ENCODE data around the gene FANCF.
A peak's percentile ranks its signal among the peaks of the same experiment; 100 is the strongest.
"Not testable (repeated sequence)": the region's sequence is repeated elsewhere in the genome, so short reads cannot be mapped to it uniquely, and the experiment has no call there.

Gene FANCF

GRCh38 chr11:22625448-22626287, at the start of gene FANCF:
FANCF (minus strand) TSS chr11:22625823; CDS start chr11:22625810, 13 bp downstream.
- peak; percentile 87 to 91 for DNase-seq (ENCODE audit: low read depth in 2 of 2)

- no peak for DNase-seq (ENCODE audit: low read depth in 2 of 2)
These were observed 49.1 kb upstream of the FANCF start for GRCh38 chr11:22674470-22675439.

- no peak for DNase-seq (ENCODE audit: low read depth in 2 of 2)
These were observed 46.1 kb upstream of the FANCF start for GRCh38 chr11:22671751-22672150.

- DNase-seq (ENCODE audit: low read depth in 2 of 2): no peak
These were observed 45.2 kb upstream of the FANCF start for GRCh38 chr11:22670830-22671229.

- DNase-seq (ENCODE audit: low read depth in 2 of 2): no peak
These were observed 43.7 kb upstream of the FANCF start for GRCh38 chr11:22669368-22669767.

- no peak for DNase-seq (ENCODE audit: low read depth in 2 of 2)
These were observed 42.6 kb upstream of the FANCF start for GRCh38 chr11:22668005-22668796.

GRCh38 chr11:22666688-22667439, 41.2 kb upstream of the FANCF start:
- DNase-seq (ENCODE audit: low read depth in 2 of 2): peak in 1 of 2 experiments; percentile 7

GRCh38 chr11:22666325-22666687, 40.7 kb upstream of the FANCF start, which contains the start of gene GAS2:
GAS2 (plus strand) TSS chr11:22666611; CDS start chr11:22674870, 8,259 bp downstream.
- no peak for DNase-seq (ENCODE audit: low read depth in 2 of 2)

- DNase-seq (ENCODE audit: low read depth in 2 of 2): no peak
These were observed 34.2 kb upstream of the FANCF start for GRCh38 chr11:22659783-22660182.

GRCh38 chr11:22657101-22657694, 31.6 kb upstream of the FANCF start:
- no peak for DNase-seq (ENCODE audit: low read depth in 2 of 2)

GRCh38 chr11:22656130-22656529, 30.5 kb upstream of the FANCF start:
- no peak for DNase-seq (ENCODE audit: low read depth in 2 of 2)

GRCh38 chr11:22652346-22652745, 26.7 kb upstream of the FANCF start:
- DNase-seq (ENCODE audit: low read depth in 2 of 2): not testable (repeated sequence)

GRCh38 chr11:22641559-22641958, 15.9 kb upstream of the FANCF start:
- DNase-seq (ENCODE audit: low read depth in 2 of 2): no peak

GRCh38 chr11:22640862-22641261, 15.2 kb upstream of the FANCF start:
- no peak for DNase-seq (ENCODE audit: low read depth in 2 of 2)

- no peak for DNase-seq (ENCODE audit: low read depth in 2 of 2)
These were observed 10.1 kb upstream of the FANCF start for GRCh38 chr11:22635689-22636088.

- DNase-seq (ENCODE audit: low read depth in 2 of 2): no peak
These were observed 9.4 kb upstream of the FANCF start for GRCh38 chr11:22634897-22635629.

GRCh38 chr11:22633354-22633902, 7.8 kb upstream of the FANCF start:
- DNase-seq (ENCODE audit: low read depth in 2 of 2): no peak

- no peak for DNase-seq (ENCODE audit: low read depth in 2 of 2)
These were observed 1.8 kb upstream of the FANCF start for GRCh38 chr11:22627421-22627820.

GRCh38 chr11:22626573-22627239, 1.1 kb upstream of the FANCF start:
- DNase-seq (ENCODE audit: low read depth in 2 of 2): no peak
